Measurements from ENCODE around the gene ACKR2. TPM values are rescaled to one million over a fixed set of nuclear protein-coding genes. Genes with fewer than 3 reads are reported as not detected.

Gene ACKR2
- total and polyA plus RNA-seq, 8 donors: 0.77 to 7.9 (median 2.0) TPM

DNA sequence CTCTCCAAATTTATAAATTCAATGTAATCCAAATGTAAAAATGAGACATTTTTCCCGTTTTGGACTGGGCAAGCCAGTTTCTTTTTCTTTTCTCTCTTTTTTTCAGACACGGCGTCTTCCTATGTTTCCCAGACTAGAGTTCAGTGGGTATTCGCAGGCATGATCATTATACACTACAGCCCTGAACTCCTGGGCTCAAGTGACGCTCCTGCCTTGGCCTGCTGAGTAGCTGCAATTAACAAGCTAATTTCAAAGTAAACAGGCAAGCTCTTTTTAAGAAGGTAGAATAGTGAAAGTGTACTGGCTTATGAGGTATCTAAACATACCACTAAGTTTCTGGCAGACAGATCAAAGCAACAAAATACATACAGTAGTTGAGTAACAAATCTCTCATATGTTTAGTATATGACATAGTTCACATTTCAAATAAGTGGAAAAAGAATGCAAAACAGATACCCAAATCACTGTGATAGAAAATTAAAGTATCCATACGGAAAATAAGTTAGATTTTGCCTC lies 18.5 kb upstream of the ACKR2 start:
- intact Hi-C loops (cut with DNase I): no loop called here
- Histone ChIP-seq H3K9me3 (no peaks in the 10 kb centered on the region), H3K27me3 (no peaks in the 10 kb centered on the region), H3K27ac (no peak overlapping the region), H3K4me1 (peaks cover 0 to 9% of the 10 kb centered on the region in 2 donors), H3K36me3 (peaks cover 3 to 38% of the 10 kb centered on the region in 2 donors), H3K4me3 (no peak overlapping the region)
- DNase-seq: no peak
- ATAC-seq: peak; percentile 92
- TF ChIP-seq, protein P1, sequence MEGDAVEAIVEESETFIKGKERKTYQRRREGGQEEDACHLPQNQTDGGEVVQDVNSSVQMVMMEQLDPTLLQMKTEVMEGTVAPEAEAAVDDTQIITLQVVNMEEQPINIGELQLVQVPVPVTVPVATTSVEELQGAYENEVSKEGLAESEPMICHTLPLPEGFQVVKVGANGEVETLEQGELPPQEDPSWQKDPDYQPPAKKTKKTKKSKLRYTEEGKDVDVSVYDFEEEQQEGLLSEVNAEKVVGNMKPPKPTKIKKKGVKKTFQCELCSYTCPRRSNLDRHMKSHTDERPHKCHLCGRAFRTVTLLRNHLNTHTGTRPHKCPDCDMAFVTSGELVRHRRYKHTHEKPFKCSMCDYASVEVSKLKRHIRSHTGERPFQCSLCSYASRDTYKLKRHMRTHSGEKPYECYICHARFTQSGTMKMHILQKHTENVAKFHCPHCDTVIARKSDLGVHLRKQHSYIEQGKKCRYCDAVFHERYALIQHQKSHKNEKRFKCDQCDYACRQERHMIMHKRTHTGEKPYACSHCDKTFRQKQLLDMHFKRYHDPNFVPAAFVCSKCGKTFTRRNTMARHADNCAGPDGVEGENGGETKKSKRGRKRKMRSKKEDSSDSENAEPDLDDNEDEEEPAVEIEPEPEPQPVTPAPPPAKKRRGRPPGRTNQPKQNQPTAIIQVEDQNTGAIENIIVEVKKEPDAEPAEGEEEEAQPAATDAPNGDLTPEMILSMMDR (IDR thresholded peaks at IDR 0.05): no peak

DNA sequence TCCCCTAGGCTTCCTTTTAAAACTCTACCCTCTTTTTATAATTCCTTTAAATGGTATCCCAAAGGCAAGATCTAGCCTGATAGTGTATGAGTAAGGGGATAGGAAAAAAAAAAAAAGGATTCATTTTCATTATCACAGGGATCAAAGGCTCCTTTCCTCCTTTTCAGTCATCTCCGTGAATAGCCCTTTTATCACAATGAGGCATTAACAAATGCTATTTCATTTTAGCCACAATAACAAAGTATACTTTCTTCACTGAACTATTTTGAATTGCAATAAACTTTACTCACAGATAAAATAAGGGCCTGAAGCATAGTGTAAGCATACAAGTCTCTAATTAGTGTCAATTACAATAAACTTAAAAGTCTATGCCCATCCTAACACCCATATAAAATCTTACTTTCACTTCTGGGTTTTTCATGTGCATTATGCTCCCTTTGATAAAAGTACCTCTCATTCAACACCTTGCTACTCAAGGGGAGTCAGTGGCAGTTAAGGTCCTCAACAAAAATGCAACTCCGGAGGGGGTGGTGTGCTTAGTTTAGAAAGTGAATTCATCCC lies 13.5 kb upstream of the ACKR2 start:
- H3K4me1 ChIP-seq: peaks cover 0 to 15% of the 10 kb centered on the region in 2 donors
- H3K9me3 ChIP-seq: no peaks in the 10 kb centered on the region
- ATAC-seq (no peak), DNase-seq (no peak)
- peaks cover 0 to 30% of the 10 kb centered on the region in 2 donors for H3K36me3 ChIP-seq
- H3K27ac ChIP-seq: no peak overlapping the region
- intact Hi-C loops (cut with DNase I): no loop called here
- H3K4me3 ChIP-seq: no peak overlapping the region
- H3K27me3 ChIP-seq: no peaks in the 10 kb centered on the region
- TF ChIP-seq, protein P1 (IDR thresholded peaks at IDR 0.05): no peak

DNA sequence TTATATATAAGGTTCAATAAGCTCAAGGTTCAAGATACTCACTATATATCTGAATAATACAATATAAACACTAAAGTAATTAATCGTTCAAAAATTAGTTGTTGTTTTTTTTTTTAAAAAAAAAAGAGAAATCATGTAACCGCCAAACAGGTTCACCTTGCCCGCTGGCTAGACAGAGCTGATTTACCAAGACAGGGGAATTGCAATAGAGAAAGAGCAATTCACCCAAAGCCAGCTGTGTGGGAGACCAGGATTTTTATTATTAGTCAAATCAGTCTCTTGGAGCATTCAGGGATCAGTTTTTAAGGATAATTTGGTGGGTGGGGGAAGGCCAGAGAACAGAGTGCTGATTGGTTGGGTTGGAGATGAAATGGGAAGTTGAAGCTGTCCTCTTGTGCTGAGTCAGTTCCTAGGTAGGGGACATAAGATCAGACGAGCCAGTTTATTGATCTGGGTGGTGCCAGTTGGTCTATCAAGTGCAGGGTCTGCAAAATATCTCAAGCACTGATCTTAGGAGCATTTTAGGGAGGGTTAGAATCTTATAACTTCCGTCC lies 12.8 kb upstream of the ACKR2 start:
- Histone ChIP-seq H3K36me3 (peaks cover 0 to 27% of the 10 kb centered on the region in 2 donors), H3K9me3 (no peaks in the 10 kb centered on the region)
- no peak for DNase-seq

DNA sequence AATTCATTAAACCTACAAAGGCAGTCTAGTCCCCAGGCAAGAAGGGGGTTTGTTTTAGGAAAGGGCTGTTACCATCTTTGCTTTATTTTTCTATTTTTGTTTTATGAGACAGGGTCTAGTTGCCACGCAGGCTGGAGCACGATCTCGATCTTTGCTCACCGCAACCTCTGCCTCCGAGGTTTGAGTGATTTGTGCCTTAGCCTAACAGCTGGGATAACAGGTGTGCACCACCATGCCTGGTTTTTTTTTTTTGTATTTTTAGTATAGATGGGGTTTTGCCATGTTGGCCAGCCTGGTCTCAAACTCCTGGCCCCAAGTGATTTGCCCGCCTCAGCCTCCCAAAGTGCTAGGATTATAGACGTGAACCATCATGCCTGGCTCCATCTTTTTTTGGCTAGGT lies 9.9 kb upstream of the ACKR2 start:
- DNase-seq (no peak), ATAC-seq (no peak)
- Histone ChIP-seq H3K36me3 (no peaks in the 10 kb centered on the region), H3K9me3 (no peaks in the 10 kb centered on the region), H3K4me1 (peaks cover 11 to 44% of the 10 kb centered on the region in 2 donors), H3K27me3 (no peaks in the 10 kb centered on the region), H3K27ac (no peak overlapping the region), H3K4me3 (no peak overlapping the region)
- intact Hi-C loops (cut with DNase I): no loop called here
- TF ChIP-seq, protein P1 (IDR thresholded peaks at IDR 0.05): no peak

More for the DNA sequence above, 12.8 kb upstream of the ACKR2 start:
- H3K27me3 ChIP-seq: no peaks in the 10 kb centered on the region
- intact Hi-C loops (cut with DNase I): no loop called here
- ATAC-seq: no peak
- no peak overlapping the region for H3K4me3 ChIP-seq
- peaks cover 4 to 22% of the 10 kb centered on the region in 2 donors for H3K4me1 ChIP-seq
- H3K27ac ChIP-seq: no peak overlapping the region
- TF ChIP-seq, protein P1 (IDR thresholded peaks at IDR 0.05): no peak

DNA sequence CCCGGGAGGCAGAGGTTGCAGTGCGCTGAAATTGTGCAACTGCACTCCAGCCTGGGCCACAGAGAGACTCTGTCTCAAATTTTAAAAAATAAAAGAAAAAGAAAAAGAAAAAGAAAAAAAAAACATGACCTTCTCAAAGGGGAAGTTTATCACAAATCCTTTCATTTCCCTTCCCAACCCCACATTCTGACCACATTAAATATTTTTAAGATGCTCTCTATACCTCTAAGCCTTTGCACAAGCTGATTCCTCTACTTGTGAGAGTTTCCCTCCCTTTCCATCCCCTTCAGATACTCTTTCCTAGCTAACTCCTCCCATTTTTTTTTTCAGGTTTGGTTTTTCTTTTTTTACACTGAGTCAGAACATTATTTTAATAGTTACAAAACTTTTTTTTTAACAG lies 9.0 kb upstream of the ACKR2 start:
- peaks cover 0 to 2% of the 10 kb centered on the region in 2 donors for H3K27me3 ChIP-seq
- no peaks in the 10 kb centered on the region for H3K9me3 ChIP-seq
- no peak overlapping the region for H3K4me3 ChIP-seq
- H3K36me3 ChIP-seq: no peaks in the 10 kb centered on the region
- H3K4me1 ChIP-seq: peaks cover 16 to 44% of the 10 kb centered on the region in 2 donors
- no peak for DNase-seq
- intact Hi-C loops (cut with DNase I): no loop called here
- ATAC-seq: no peak
- no peak overlapping the region for H3K27ac ChIP-seq
- TF ChIP-seq, protein P1 (IDR thresholded peaks at IDR 0.05): no peak
